HG02763 (cell line): ENCODE data around the gene RHOB.
"Not testable (repeated sequence)": the region's sequence is repeated elsewhere in the genome, so short reads cannot be mapped to it uniquely, and the experiment has no call there.

Source experiments
- ATAC-seq: cut with Tn5 transposase; IDR thresholded peaks from one replicate; pipeline ENCODE4 v1.9.1; 2021; ENCODE audit warnings: mild to moderate bottlenecking, moderate library complexity; ENCODE audit not compliant: unreplicated experiment

RHOB gene

GRCh38 chr2:20446917-20447436, at the start of gene RHOB:
RHOB (plus strand) TSS chr2:20447074; CDS start chr2:20447466, 392 bp downstream.
- ATAC-seq, result peak; percentile 95

- no peak for ATAC-seq
Observed at GRCh38 chr2:20397811-20398447, 48.9 kb upstream of the RHOB start.

DNA sequence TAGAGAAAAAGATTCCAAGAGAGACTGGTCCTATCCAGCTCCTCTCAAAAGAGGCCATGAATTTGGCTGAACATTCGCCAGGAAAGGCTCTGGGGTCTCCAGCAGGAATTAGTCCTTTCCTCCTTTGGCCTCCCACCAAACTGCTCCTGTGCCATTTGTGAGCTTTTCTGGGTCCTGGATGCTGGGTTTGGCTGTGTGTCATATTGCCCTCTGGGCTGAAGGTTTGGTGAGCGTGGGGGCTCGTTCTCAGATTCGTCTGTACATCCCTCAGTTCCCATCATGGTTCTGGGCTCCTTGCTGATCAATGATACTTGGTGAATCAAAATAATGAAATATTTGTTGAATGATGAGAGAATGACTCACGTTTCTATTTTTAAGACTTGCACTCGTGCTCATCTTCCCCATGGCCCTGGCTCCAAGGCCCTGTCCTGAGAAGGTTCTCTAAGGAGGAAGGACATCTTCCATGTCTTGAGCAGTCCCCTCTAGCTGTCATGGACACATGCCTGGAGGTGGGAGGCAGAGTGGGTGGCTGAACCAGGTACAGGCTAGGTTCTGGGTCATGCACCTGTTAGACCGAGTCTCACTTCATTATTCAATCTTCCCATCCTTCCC, 47.8 kb upstream of the RHOB start:
- ATAC-seq, result no peak

DNA sequence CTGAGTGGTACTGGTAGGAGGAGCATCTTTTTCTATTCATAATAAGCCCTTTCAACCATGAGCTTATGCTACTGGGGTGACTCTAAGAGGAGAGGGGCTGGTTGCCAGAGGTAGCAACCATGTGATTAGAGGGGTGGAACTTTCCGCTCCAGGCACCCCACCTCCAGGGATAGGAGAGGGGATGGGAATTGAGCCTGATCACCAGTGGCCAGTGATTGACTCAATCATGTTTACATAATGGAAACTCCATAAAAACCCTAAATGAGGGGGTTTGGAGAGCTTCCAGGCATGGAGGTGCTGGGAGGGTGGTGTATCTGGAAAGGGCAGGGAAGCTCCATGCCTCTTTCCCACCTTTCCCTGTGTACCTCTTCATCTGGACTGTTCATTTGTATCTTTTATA, 46.6 kb upstream of the RHOB start:
- no peak for ATAC-seq

GRCh38 chr2:20400787-20401488, 45.9 kb upstream of the RHOB start:
- ATAC-seq, result no peak

DNA sequence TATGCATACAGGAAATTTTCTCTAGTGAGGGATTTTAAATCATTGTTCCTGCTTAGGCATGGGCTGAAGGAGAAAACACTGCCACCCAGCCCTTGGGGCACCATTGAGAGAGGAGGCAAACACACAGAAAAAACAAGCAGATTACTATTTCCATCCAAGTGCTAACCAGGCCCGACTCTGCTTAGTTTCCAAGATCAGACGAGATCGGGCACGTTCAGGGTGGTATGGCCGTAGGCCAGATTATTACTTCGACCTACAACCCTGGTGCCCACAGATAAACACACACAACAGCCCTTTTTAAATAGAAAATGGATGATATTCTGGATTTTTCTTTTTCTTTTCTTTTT, 45.4 kb upstream of the RHOB start:
- ATAC-seq, result no peak

DNA sequence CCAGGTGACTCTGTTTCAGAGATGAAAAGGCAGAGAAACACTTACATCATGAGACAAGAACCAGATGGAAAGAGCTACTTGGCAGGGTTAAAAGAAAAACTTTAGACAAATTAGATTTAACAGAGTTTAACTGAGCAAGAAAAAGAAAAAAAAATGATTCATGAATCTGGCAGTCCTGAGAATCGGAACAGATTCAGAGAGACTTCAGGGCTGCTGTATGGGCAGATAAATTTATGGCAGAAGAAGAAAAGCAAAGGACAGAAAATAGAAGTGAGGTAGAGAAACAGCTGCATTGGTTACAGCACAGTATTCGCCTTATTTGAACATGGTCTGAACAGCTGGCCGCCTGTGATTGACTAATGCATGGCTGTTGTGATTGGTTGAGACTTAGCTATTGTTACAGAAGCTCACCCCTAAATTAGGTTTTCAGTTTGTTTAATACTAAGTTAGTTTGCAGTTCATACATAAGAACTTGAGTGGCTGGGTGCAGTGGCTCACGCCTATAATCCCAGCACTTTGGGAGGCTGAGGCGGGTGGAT, 43.0 kb upstream of the RHOB start:
- ATAC-seq, result no peak

- ATAC-seq, result no peak
Observed at GRCh38 chr2:20404950-20405349, 41.9 kb upstream of the RHOB start.

- ATAC-seq, result no peak
Observed at GRCh38 chr2:20409039-20409438, 37.8 kb upstream of the RHOB start.

GRCh38 chr2:20410556-20411277, 36.2 kb upstream of the RHOB start:
- ATAC-seq, result no peak

GRCh38 chr2:20411361-20411894, 35.4 kb upstream of the RHOB start:
- peak; percentile 98 for ATAC-seq

GRCh38 chr2:20414806-20415205, 32.1 kb upstream of the RHOB start:
- no peak for ATAC-seq

GRCh38 chr2:20415511-20415918, 31.4 kb upstream of the RHOB start:
- ATAC-seq, result no peak

GRCh38 chr2:20416723-20417122, 30.2 kb upstream of the RHOB start:
- ATAC-seq, result no peak

DNA sequence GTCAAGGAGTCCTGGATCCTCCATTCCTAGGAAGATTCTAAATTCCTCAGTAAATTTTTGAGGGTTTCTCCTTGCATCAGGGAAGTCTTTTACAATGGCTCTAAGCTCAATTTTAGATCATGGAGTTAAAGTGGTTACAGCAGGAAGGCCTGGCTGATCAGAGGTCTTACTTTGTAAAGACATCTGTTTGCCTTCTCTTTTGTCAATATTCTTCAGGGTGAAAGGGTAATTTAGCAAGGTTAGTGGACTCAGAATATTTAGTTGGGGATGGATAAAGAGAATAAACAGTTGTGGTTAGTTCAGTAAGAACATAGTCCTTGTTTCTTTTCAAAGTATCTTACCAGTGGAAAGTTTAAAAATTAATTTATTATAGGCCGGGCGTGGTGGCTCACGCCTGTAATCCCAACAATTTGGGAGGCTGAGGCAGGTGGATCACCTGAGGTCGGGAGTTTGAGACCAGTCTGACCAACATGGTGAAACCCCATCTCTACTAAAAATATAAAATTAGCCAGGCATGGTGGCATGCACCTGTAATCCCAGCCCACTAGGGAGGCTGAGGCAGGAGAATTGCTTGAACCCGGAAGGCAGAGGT, 29.5 kb upstream of the RHOB start:
- not testable (repeated sequence) for ATAC-seq

DNA sequence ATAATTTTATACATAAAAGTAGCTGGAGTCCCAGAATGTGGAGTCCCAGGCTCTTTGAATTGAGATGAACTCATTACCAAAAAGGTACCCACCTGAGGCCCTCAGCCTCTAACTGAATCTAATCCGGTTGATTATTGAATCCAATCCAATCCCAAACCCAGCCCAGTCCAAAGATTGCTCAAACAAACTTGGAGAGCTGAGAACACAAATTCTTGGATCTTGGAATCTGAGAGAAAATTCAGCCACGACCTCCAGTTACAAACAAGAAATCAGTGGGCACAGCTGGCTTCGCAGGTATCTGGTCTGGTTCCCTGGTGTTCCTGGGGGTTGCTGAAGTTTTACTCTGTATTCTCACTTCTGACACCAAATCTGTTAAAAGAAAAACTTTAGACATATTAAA, 28.4 kb upstream of the RHOB start:
- ATAC-seq, result no peak

DNA sequence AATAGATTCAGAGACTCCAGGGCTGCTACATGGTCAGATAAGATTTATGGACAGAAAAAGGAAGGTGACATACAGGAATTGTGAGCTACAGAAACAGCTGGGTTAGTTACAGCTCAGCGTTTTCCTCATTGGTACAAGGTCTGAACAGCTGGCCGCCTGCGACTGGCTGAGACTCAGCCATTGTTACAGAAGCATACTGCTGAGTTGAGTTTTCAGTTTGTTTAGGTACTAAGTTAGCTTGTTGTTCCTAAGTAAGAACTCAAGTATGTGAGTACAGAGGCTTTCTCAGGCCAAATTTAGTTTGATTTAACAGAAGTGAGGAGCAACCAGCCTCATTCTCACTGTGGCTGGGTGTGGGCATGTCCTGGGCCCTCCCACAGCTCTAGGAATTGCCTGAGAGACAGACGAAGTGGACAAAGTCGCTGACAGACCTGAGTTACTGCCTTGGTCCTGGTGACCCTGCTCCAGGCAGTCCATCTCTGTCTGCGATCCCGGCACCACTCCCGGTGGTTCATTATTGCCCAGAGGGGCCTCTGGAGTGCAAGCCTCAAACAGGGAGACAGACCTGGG, 27.8 kb upstream of the RHOB start:
- ATAC-seq, result no peak

DNA sequence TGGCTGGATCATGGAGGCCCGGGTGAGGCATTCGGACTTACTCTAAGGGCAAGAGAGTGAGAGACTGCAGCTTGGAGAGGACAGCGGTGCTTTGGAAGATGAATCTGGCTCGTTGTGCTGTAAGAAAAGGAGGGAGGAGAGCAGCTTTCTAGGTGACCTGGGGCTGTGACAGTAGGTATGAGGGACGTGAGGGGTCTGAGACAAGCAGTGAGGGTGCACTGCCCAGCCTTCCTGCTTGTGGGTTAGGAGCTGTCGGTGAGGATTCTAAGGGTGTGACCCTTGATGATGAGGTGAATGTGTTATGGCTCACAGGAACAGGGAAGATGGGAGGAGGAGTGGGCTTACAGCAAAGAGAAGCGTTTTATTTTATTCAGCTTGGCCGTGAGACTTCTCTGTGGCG, 27.1 kb upstream of the RHOB start:
- ATAC-seq, result no peak

- ATAC-seq, result no peak
Observed at GRCh38 chr2:20421336-20421987, 25.4 kb upstream of the RHOB start.

DNA sequence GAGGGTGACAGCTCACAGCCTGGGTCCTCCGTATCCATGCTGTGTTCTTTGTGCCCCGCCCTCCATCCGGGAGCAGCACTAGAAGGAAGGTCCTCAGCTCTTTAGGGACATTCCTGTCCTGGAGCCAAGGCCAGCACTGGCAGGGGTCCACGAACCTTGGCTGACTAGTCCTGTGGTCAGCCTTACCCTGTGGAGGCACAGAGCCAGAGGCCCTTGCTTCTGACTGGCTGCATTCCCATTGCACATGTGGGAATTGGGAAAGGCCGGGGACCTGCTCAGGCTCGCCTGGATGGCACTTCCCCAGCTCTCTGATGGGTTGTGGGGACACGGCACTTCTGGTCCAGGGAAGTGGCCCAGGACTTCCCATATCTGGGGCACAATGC, 24.9 kb upstream of the RHOB start:
- no peak for ATAC-seq
